ENCODE data around the gene KRTAP3-1.

KRTAP3-1 gene

DNA sequence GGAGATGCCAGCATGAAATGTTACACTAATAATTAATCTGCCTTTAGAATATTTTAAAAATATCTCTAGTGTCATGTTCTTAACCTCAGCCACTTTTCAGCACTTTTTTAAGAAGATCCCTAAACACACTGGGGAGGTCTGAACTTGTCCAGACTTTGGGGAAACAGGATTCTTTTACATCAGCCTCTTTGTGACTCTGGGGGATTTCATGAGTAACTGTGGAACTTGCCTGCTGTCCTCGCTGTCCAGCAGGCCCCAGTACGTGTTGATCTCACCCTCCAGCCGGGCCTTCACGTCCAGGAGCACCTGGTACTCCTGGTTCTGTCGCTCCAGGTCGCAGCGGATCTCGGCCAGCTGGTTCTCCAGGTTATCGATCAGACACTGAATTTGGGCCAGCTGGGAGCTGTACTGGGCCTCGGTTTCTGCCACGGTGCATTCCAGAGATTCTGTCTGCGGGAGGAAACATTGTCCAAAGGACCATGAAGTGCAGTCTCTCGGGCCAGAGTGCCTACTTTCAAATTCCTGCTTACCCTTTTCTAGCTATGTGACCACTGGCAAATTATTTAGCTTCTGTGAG is 30.3 kb downstream of the KRTAP3-1 start:
- TF ChIP-seq, protein P1, sequence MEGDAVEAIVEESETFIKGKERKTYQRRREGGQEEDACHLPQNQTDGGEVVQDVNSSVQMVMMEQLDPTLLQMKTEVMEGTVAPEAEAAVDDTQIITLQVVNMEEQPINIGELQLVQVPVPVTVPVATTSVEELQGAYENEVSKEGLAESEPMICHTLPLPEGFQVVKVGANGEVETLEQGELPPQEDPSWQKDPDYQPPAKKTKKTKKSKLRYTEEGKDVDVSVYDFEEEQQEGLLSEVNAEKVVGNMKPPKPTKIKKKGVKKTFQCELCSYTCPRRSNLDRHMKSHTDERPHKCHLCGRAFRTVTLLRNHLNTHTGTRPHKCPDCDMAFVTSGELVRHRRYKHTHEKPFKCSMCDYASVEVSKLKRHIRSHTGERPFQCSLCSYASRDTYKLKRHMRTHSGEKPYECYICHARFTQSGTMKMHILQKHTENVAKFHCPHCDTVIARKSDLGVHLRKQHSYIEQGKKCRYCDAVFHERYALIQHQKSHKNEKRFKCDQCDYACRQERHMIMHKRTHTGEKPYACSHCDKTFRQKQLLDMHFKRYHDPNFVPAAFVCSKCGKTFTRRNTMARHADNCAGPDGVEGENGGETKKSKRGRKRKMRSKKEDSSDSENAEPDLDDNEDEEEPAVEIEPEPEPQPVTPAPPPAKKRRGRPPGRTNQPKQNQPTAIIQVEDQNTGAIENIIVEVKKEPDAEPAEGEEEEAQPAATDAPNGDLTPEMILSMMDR (IDR thresholded peaks at IDR 0.05; ENCODE audit: low read depth, low read length): no peak
- no peak for DNase-seq (ENCODE audit: low read depth, low spot score)
- in situ Hi-C loops (cut with HindIII; ENCODE audit: low sequenced_read_pairs): no loop called here
- H3K4me3 ChIP-seq (ENCODE audit: low read depth, low read length): no peak overlapping the region

DNA sequence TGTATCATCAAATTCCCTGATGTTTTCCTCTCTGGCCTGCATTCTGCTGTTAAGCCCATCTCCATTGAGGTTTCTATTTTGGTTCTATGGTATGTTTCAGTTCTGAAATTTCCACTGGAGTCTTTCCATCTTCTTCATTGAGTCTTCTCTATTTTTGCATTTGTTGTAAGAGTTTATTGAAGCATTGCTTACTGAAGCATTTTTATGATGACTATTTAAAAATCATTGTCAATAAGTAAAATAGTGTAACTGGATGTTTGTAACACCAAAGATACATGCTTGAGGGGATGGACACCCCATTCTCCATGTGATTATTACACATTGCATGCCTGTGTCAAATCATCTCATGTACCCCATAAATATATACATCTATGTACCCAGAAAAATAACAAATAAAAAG is 33.4 kb downstream of the KRTAP3-1 start:
- TF ChIP-seq, protein P1 (IDR thresholded peaks at IDR 0.05; ENCODE audit: low read depth, low read length): no peak
- in situ Hi-C loops (cut with HindIII; ENCODE audit: low sequenced_read_pairs): no loop called here
- DNase-seq (ENCODE audit: low read depth, low spot score): no peak
- H3K4me3 ChIP-seq (ENCODE audit: low read depth, low read length): no peak overlapping the region

DNA sequence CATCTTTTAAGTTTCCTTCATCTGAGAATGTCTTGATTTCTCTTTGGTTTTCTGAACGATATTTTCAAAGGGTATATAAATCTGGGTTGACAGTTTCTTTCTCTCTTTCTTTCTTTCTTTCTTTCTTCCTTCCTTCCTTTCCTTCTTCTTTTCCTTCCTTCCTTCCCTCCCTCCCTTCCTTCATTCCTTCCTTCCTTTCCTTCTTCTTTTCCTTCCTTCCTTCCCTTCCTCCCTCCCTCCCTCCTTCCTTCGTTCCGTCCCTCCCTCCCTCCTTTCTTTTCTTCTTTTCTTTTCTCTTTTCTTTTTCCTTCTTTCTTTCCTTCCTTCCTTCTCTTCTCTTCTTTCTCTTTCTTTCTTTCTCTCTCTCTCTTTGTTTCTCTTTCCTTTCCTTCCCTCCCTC is 34.6 kb downstream of the KRTAP3-1 start:
- no peak overlapping the region for H3K4me3 ChIP-seq (ENCODE audit: low read depth, low read length)
- in situ Hi-C loops (cut with HindIII; ENCODE audit: low sequenced_read_pairs): no loop called here
- TF ChIP-seq, protein P1 (IDR thresholded peaks at IDR 0.05; ENCODE audit: low read depth, low read length): no peak
- no peak for DNase-seq (ENCODE audit: low read depth, low spot score)

DNA sequence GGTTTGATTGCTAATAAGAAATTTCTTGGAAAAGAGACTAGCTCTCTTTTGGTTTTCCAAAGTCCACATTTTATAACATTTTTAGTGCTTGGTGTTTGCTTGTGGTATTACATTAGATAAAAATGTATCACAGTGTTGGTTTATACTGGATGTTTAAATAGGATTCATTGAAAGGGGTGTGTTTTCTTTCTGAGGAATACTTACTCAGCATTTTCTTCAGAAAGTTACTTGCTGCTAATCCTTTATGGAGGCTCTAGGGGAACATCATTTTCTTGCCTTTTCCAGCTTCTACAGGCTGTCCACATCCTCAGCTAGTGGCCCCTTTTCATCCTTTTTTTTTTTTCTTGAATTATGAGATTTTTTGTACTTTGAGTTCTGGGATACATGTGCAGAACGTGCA is 41.3 kb downstream of the KRTAP3-1 start:
- no peak for DNase-seq (ENCODE audit: low read depth, low spot score)
- TF ChIP-seq, protein P1 (IDR thresholded peaks at IDR 0.05; ENCODE audit: low read depth, low read length): no peak
- no peak overlapping the region for H3K4me3 ChIP-seq (ENCODE audit: low read depth, low read length)
- in situ Hi-C loops (cut with HindIII; ENCODE audit: low sequenced_read_pairs): no loop called here

- in situ Hi-C loops (cut with HindIII; ENCODE audit: low sequenced_read_pairs): no loop called here
Measured at GRCh38 chr17:40966848-40967247, 42.1 kb downstream of the KRTAP3-1 start, which contains the start of gene KRT39. Gene KRT39, minus strand, starts transcription at chr17:40966948. Its CDS starts 92 bp downstream, at chr17:40966856.

GRCh38 chr17:40963838-40964237 is 45.1 kb downstream of the KRTAP3-1 start:
- H3K4me3 ChIP-seq (ENCODE audit: low read depth, low read length): no peak overlapping the region
- in situ Hi-C loops (cut with HindIII; ENCODE audit: low sequenced_read_pairs): no loop called here
- TF ChIP-seq, protein P1 (IDR thresholded peaks at IDR 0.05; ENCODE audit: low read depth, low read length): peak; percentile 71
- no peak for DNase-seq (ENCODE audit: low read depth, low spot score)

More at GRCh38 chr17:40966848-40967247, 42.1 kb downstream of the KRTAP3-1 start, which contains the start of gene KRT39:
- no peak for DNase-seq (ENCODE audit: low read depth, low spot score)
- TF ChIP-seq, protein P1 (IDR thresholded peaks at IDR 0.05; ENCODE audit: low read depth, low read length): no peak
- no peak within 1 kb of the TSS for H3K4me3 ChIP-seq (ENCODE audit: low read depth, low read length)

All from astrocyte of the spinal cord (primary cell).